Activated gamma-delta T cell treated with Interleukin-2 at 50 U/mL for 16 hours (primary cell): ENCODE data around the gene PSPN.

ENCODE experiments used
- DNase-seq: peaks from one replicate; pipeline ENCODE4 v3.0.0-alpha.2; 2020

Gene PSPN

GRCh38 chr19:6375411-6376010 is at the start of gene PSPN:
Gene PSPN (minus strand): TSS chr19:6375933. CDS start chr19:6375849, 84 bp downstream.
- DNase-seq: no peak

GRCh38 chr19:6424939-6425731 is 49.4 kb upstream of the PSPN start:
- DNase-seq: peak; percentile 98

GRCh38 chr19:6424195-6424938 is 48.6 kb upstream of the PSPN start, which contains the start of gene KHSRP:
Gene KHSRP (minus strand): TSS chr19:6424811. CDS start chr19:6424701, 110 bp downstream.
- DNase-seq: no peak

- DNase-seq: no peak
These were observed 47.9 kb upstream of the PSPN start for GRCh38 chr19:6423499-6424194.

- DNase-seq: no peak
These were observed 45.6 kb upstream of the PSPN start for GRCh38 chr19:6421075-6422014.

GRCh38 chr19:6418562-6418932 is 42.8 kb upstream of the PSPN start:
- no peak for DNase-seq

- no peak for DNase-seq
These were observed 42.2 kb upstream of the PSPN start for GRCh38 chr19:6417713-6418561.

- no peak for DNase-seq
These were observed 41.1 kb upstream of the PSPN start for GRCh38 chr19:6416658-6417405.

- no peak for DNase-seq
These were observed 40.0 kb upstream of the PSPN start for GRCh38 chr19:6415591-6416190.

GRCh38 chr19:6414793-6415590 is 39.3 kb upstream of the PSPN start:
- DNase-seq: no peak

GRCh38 chr19:6413721-6414643 is 38.2 kb upstream of the PSPN start:
- no peak for DNase-seq

- no peak for DNase-seq
These were observed 37.6 kb upstream of the PSPN start for GRCh38 chr19:6413291-6413690.

- peak; percentile 44 for DNase-seq
These were observed 36.8 kb upstream of the PSPN start for GRCh38 chr19:6412447-6413091.

GRCh38 chr19:6412061-6412446 is 36.3 kb upstream of the PSPN start:
- DNase-seq: no peak

GRCh38 chr19:6409346-6409745 is 33.6 kb upstream of the PSPN start:
- no peak for DNase-seq

GRCh38 chr19:6406401-6406800 is 30.7 kb upstream of the PSPN start:
- DNase-seq: no peak
